Measurements from ENCODE around the gene ZDHHC13.

DNA sequence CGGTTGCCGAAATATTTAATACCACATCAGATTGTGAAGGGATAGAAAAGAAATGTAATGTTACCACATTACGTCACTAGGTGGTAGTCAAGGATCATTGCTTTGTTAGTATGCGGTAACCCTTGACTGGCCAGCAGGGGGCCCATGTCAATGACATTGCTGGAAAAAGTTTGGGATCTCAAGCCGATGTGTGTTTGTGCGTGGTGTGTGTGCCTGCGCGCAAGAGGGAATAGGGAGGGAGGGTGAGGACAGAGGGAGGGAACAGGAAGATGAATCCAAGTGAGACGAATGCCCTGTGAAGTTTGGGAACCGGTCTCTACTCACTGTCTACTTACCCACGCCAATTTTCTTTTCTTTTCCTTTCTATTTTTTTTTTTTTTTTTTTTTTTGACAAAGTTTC is 45.7 kb upstream of the ZDHHC13 start:
- TF ChIP-seq POLR2AphosphoS5 (IDR thresholded peaks at IDR 0.05; ENCODE audit: low read depth, low read length) (no peak), TAF1 (IDR thresholded peaks at IDR 0.05; ENCODE audit: low read depth, low read length) (no peak), POLR2A (IDR thresholded peaks at IDR 0.05; ENCODE audit: low read depth, low read length) (no peak), POU2F2 (IDR thresholded peaks at IDR 0.05; ENCODE audit: low read depth, low read length) (no peak), SPI1 (IDR thresholded peaks at IDR 0.05; ENCODE audit: low read depth, low read length) (no peak), PAX5 (IDR thresholded peaks at IDR 0.05; ENCODE audit: insufficient read depth, low read length, severe bottlenecking) (no peak)
